ENCODE results near the gene LAMA3. TPM values are rescaled to one million over a fixed set of nuclear protein-coding genes. Genes with fewer than 3 reads are reported as not detected.

Gene LAMA3
- total and polyA plus RNA-seq, 10 of the 15 experiments (the other 5 are each of a cell fraction or from before 2014, with no cell fraction given) = 0.37 to 6.5 (median 5.4) TPM

- SMC1A ChIA-PET (ENCODE audit: uncharacterized antibody, unreplicated experiment) = interaction anchor here (0.7 to 1.7 kb wide), 5 partner anchors 10 to 87 kb away, joined by 3 to 4 read pairs (median 3); no protein-coding TSS in a partner anchor
- Histone ChIP-seq H3K9ac (ENCODE audit: control insufficient read depth, insufficient read depth, low read length) (no peak overlapping the region), H3K4me1 (ENCODE audit: control insufficient read depth, insufficient read depth, low read length) (peaks cover 4% of the 10 kb centered on the region; the same call in 1 of the 2 replicates), H3K79me2 (ENCODE audit: control insufficient read depth, insufficient read depth, low read length) (no peaks in the 10 kb centered on the region), H3K36me3 (ENCODE audit: control insufficient read depth in 2 of 2, insufficient read depth in 2 of 2, low read length in 1 of 2) (no peaks in the 10 kb centered on the region), H3K4me2 (ENCODE audit: control insufficient read depth, insufficient read depth) (no peak overlapping the region), H4K20me1 (ENCODE audit: control insufficient read depth, insufficient read depth) (no peaks in the 10 kb centered on the region), H3K27me3 (replicated peaks in 1 of 2; ENCODE audit: control insufficient read depth in 2 of 2, insufficient read depth in 2 of 2, low read length in 1 of 2) (peaks cover 0 to 7% of the 10 kb centered on the region in 2 experiments; a peak in 1 of 4 replicates), H2AFZ (ENCODE audit: control insufficient read depth, low read depth, low read length) (no peak overlapping the region), H3K27ac (ENCODE audit: control insufficient read depth, insufficient read depth) (no peak overlapping the region), H3K4me3 (no peak overlapping the region), H3K9me3 (replicated peaks; ENCODE audit: control insufficient read depth, insufficient read depth, low read length) (peaks cover 1% of the 10 kb centered on the region; the same call in 1 of the 3 replicates)
- ATAC-seq = no peak
- POLR2A ChIA-PET = no interaction called here
- 56% methylated on average over 2 of the region's 2 CpGs for WGBS (ENCODE audit: insufficient coverage, insufficient replicate concordance, low lambda C conversion rate, missing lambda C conversion rate)
- CTCF ChIA-PET = interaction anchor here (0.7 to 1.7 kb wide), 4 partner anchors 20 to 103 kb away, joined by 3 to 4 read pairs (median 3); no protein-coding TSS in a partner anchor
- TF ChIP-seq KAT2A (conservative IDR thresholded peaks at IDR 0.05; ENCODE audit: control insufficient read depth, low read depth, low read length) = no peak
- TF ChIP-seq POLR2AphosphoS5 (IDR thresholded peaks at IDR 0.05; ENCODE audit: low read length) = no peak
- RAD21 ChIA-PET (ENCODE audit: unreplicated experiment) = no interaction called here
- in situ Hi-C loops (cut with MboI) (no loop called here), intact Hi-C loops (cut with micrococcal nuclease; ENCODE audit: unreplicated experiment) (no loop called here)
- no peak for FAIRE-seq
- DNase-seq (ENCODE audit: low read depth, low spot score) = no peak
- no TSS peak for BruUV-seq (replicated peaks)
Measured at GRCh38 chr18:23730857-23731256, 41.6 kb downstream of the LAMA3 start.

GRCh38 chr18:23731861-23732260, 42.6 kb downstream of the LAMA3 start:
- no peaks in the 10 kb centered on the region for H4K20me1 ChIP-seq (ENCODE audit: control insufficient read depth, insufficient read depth)
- no peak overlapping the region for H2AFZ ChIP-seq (ENCODE audit: control insufficient read depth, low read depth, low read length)
- H3K27ac ChIP-seq (ENCODE audit: control insufficient read depth, insufficient read depth) = no peak overlapping the region
- in situ Hi-C loops (cut with MboI) (no loop called here), intact Hi-C loops (cut with micrococcal nuclease; ENCODE audit: unreplicated experiment) (no loop called here)
- no peak overlapping the region for H3K4me2 ChIP-seq (ENCODE audit: control insufficient read depth, insufficient read depth)
- no peak overlapping the region for H3K9ac ChIP-seq (ENCODE audit: control insufficient read depth, insufficient read depth, low read length)
- no peak overlapping the region for H3K4me3 ChIP-seq
- peaks cover 1% of the 10 kb centered on the region; the same call in 1 of the 3 replicates for H3K9me3 ChIP-seq (replicated peaks; ENCODE audit: control insufficient read depth, insufficient read depth, low read length)
- peaks cover 4% of the 10 kb centered on the region; the same call in 1 of the 2 replicates for H3K4me1 ChIP-seq (ENCODE audit: control insufficient read depth, insufficient read depth, low read length)
- no TSS peak for BruUV-seq (replicated peaks)
- RAD21 ChIA-PET (ENCODE audit: unreplicated experiment) = no interaction called here
- CTCF ChIA-PET = interaction anchor here (1.2 to 1.7 kb wide), 2 partner anchors 21 to 104 kb away, joined by 3 to 4 read pairs; no protein-coding TSS in a partner anchor
- FAIRE-seq = no peak
- DNase-seq (ENCODE audit: low read depth, low spot score) = no peak
- SMC1A ChIA-PET (ENCODE audit: uncharacterized antibody, unreplicated experiment) = interaction anchor here (1.7 kb wide), 1 partner anchor 12 kb away, joined by 4 read pairs; no protein-coding TSS in a partner anchor
- peaks cover 0 to 7% of the 10 kb centered on the region in 2 experiments; a peak in 1 of 4 replicates for H3K27me3 ChIP-seq (replicated peaks in 1 of 2; ENCODE audit: control insufficient read depth in 2 of 2, insufficient read depth in 2 of 2, low read length in 1 of 2)
- no peaks in the 10 kb centered on the region for H3K79me2 ChIP-seq (ENCODE audit: control insufficient read depth, insufficient read depth, low read length)
- no peak for ATAC-seq
- POLR2A ChIA-PET = no interaction called here
- no peaks in the 10 kb centered on the region for H3K36me3 ChIP-seq (ENCODE audit: control insufficient read depth in 2 of 2, insufficient read depth in 2 of 2, low read length in 1 of 2)
- WGBS (ENCODE audit: insufficient coverage, insufficient replicate concordance, low lambda C conversion rate, missing lambda C conversion rate) = 72% methylated on average over 2 of the region's 2 CpGs
- TF ChIP-seq TBL1XR1 (IDR thresholded peaks at IDR 0.05; ENCODE audit: low read depth, low read length) = no peak
- no peak for TF ChIP-seq JUNB (IDR thresholded peaks at IDR 0.05)
- TF ChIP-seq ZNF24 (IDR thresholded peaks at IDR 0.05) = no peak
- TF ChIP-seq ZNF217 (IDR thresholded peaks at IDR 0.05) = no peak
- no peak for TF ChIP-seq IRF4 (IDR thresholded peaks at IDR 0.05; ENCODE audit: low read depth, low read length)
- no peak for TF ChIP-seq IRF3 (IDR thresholded peaks at IDR 0.05)
- no peak for TF ChIP-seq IKZF1 (conservative IDR thresholded peaks at IDR 0.05)
- TF ChIP-seq IKZF2 (IDR thresholded peaks at IDR 0.05) = no peak
- TF ChIP-seq EGR1 (IDR thresholded peaks at IDR 0.05; ENCODE audit: borderline replicate concordance in 1 of 2, low read depth in 2 of 2, low read length in 2 of 2) = no peak
- TF ChIP-seq EP300 (IDR thresholded peaks at IDR 0.05; ENCODE audit: borderline replicate concordance in 1 of 2, control insufficient read depth in 1 of 2, low read depth in 2 of 2, low read length in 2 of 2) = no peak
- no peak for TF ChIP-seq MYB (IDR thresholded peaks at IDR 0.05; ENCODE audit: borderline replicate concordance, low read depth, low read length)
- no peak for TF ChIP-seq DPF2 (IDR thresholded peaks at IDR 0.05)
- TF ChIP-seq SREBF2 (IDR thresholded peaks at IDR 0.05; ENCODE audit: low read length) = no peak

All from GM12878 (cell line).